ENCODE results near the gene DNAJC28. TPM values are rescaled to one million over a fixed set of nuclear protein-coding genes. Genes with fewer than 3 reads are reported as not detected.

Gene DNAJC28
- total RNA-seq, 1 experiment from 2014 or later, result 2.5 TPM

DNA sequence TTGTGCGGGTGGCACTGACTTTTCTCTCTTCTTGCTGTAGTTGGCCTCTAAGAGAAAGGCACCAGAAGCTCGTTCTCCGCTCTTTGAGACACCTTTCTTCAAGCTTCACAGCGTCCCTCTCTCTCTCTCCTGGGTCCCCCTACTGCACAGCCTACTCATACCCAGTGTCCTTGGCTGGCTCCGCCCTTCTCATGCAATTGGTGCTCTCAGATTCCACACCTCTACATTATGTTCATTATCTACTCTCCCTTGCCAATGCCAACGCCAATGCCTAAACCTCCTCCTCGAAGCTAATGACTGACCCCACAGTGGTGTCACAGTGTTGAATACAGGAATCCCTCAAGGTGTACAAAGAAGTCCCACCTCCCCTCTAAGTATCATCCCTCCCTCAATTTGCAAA lies 4.8 kb upstream of the DNAJC28 start:
- Histone ChIP-seq H3K4me1 (no peaks in the 10 kb centered on the region), H3K4me3 (ENCODE audit: low read depth, low read length) (no peak overlapping the region), H3K9me3 (no peaks in the 10 kb centered on the region), H3K27me3 (replicated peaks; ENCODE audit: control insufficient read depth, insufficient read depth, low read length) (no peaks in the 10 kb centered on the region), H3K36me3 (ENCODE audit: control insufficient read depth, insufficient read depth, low read length) (no peaks in the 10 kb centered on the region)
- Mint-ChIP-seq H3K27ac (ENCODE audit: unreplicated experiment) (no peak overlapping the region), H3K4me3 (ENCODE audit: unreplicated experiment) (peak overlapping the region; percentile 10), H3K4me1 (ENCODE audit: low read depth, unreplicated experiment) (peaks cover 8% of the 10 kb centered on the region), H3K9me3 (ENCODE audit: unreplicated experiment) (no peaks in the 10 kb centered on the region), H3K36me3 (ENCODE audit: insufficient read depth, unreplicated experiment) (peaks cover 11% of the 10 kb centered on the region), H3K27me3 (ENCODE audit: insufficient read depth, unreplicated experiment) (no peaks in the 10 kb centered on the region)
- ChIA-PET POLR2A (no interaction called here), CTCF (no interaction called here)
- BruUV-seq (replicated peaks), result no TSS peak
- no peak for DNase-seq
- TF ChIP-seq, protein P1, sequence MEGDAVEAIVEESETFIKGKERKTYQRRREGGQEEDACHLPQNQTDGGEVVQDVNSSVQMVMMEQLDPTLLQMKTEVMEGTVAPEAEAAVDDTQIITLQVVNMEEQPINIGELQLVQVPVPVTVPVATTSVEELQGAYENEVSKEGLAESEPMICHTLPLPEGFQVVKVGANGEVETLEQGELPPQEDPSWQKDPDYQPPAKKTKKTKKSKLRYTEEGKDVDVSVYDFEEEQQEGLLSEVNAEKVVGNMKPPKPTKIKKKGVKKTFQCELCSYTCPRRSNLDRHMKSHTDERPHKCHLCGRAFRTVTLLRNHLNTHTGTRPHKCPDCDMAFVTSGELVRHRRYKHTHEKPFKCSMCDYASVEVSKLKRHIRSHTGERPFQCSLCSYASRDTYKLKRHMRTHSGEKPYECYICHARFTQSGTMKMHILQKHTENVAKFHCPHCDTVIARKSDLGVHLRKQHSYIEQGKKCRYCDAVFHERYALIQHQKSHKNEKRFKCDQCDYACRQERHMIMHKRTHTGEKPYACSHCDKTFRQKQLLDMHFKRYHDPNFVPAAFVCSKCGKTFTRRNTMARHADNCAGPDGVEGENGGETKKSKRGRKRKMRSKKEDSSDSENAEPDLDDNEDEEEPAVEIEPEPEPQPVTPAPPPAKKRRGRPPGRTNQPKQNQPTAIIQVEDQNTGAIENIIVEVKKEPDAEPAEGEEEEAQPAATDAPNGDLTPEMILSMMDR (IDR thresholded peaks at IDR 0.05; ENCODE audit: insufficient read depth in 1 of 2, low read depth in 1 of 2, low read length in 1 of 2, severe bottlenecking in 1 of 2, unreplicated experiment in 1 of 2), result no peak
- intact Hi-C loops (cut with micrococcal nuclease; ENCODE audit: unreplicated experiment), result no loop called here

DNA sequence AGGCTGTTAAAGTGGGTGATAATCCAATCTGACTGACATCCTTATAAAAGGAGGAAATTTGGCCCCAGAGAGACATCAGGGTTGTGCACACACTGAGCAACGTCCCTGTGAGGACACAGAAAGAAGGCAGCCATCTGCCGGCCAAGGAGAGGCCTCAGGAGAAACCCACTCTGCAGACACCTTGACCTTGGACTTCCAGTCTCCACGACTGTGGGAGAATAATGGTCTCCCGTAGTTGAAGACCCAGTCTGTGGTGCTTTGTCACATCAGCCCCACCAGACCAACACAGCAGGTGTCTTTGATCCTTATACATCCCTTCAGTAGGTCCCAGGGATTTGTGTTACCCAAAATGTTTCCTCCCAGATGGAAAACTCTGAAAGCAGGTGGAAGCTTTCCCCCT lies 4.2 kb upstream of the DNAJC28 start:
- H3K9me3 ChIP-seq, result no peaks in the 10 kb centered on the region
- H3K4me3 Mint-ChIP-seq (ENCODE audit: unreplicated experiment), result no peak overlapping the region
- H3K36me3 Mint-ChIP-seq (ENCODE audit: insufficient read depth, unreplicated experiment), result peaks cover 17% of the 10 kb centered on the region
- H3K27me3 ChIP-seq (replicated peaks; ENCODE audit: control insufficient read depth, insufficient read depth, low read length), result no peaks in the 10 kb centered on the region
- no TSS peak for BruUV-seq (replicated peaks)
- CTCF ChIA-PET, result no interaction called here
- peaks cover 8% of the 10 kb centered on the region for H3K4me1 Mint-ChIP-seq (ENCODE audit: low read depth, unreplicated experiment)
- no peaks in the 10 kb centered on the region for H3K4me1 ChIP-seq
- no peaks in the 10 kb centered on the region for H3K36me3 ChIP-seq (ENCODE audit: control insufficient read depth, insufficient read depth, low read length)
- POLR2A ChIA-PET, result no interaction called here
- no peak overlapping the region for H3K4me3 ChIP-seq (ENCODE audit: low read depth, low read length)
- DNase-seq, result no peak
- no peaks in the 10 kb centered on the region for H3K27me3 Mint-ChIP-seq (ENCODE audit: insufficient read depth, unreplicated experiment)
- no peaks in the 10 kb centered on the region for H3K9me3 Mint-ChIP-seq (ENCODE audit: unreplicated experiment)
- intact Hi-C loops (cut with micrococcal nuclease; ENCODE audit: unreplicated experiment), result no loop called here
- TF ChIP-seq, protein P1 (IDR thresholded peaks at IDR 0.05; ENCODE audit: insufficient read depth in 1 of 2, low read depth in 1 of 2, low read length in 1 of 2, severe bottlenecking in 1 of 2, unreplicated experiment in 1 of 2), result no peak
- H3K27ac Mint-ChIP-seq (ENCODE audit: unreplicated experiment), result no peak overlapping the region

DNA sequence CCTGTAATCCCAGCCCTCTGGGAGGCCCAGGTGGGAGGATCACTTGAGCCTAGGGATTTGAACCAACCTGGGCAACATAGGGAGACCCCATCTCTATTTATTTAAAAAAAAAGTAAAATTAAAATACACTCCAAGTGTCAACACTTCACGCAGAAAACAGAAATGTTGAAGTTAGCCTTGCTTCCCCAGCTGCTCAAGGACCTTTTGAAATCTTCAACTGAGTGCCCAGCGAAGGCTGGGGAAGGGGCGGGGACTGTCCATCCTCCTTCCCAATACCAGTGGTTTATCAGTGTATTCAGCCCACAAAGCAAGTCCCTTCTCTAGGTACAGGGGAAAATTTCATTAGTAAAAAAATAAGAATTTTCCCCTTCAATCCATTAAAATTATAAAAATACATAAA lies 2.2 kb upstream of the DNAJC28 start:
- Histone ChIP-seq H3K36me3 (ENCODE audit: control insufficient read depth, insufficient read depth, low read length) (no peaks in the 10 kb centered on the region), H3K9me3 (no peaks in the 10 kb centered on the region), H3K4me3 (ENCODE audit: low read depth, low read length) (no peak overlapping the region), H3K27me3 (replicated peaks; ENCODE audit: control insufficient read depth, insufficient read depth, low read length) (no peaks in the 10 kb centered on the region), H3K4me1 (no peaks in the 10 kb centered on the region)
- TF ChIP-seq, protein P1 (IDR thresholded peaks at IDR 0.05; ENCODE audit: insufficient read depth in 1 of 2, low read depth in 1 of 2, low read length in 1 of 2, severe bottlenecking in 1 of 2, unreplicated experiment in 1 of 2), result no peak
- ChIA-PET CTCF (no interaction called here), POLR2A (no interaction called here)
- BruUV-seq (replicated peaks), result no TSS peak
- H3K27me3 Mint-ChIP-seq (ENCODE audit: insufficient read depth, unreplicated experiment), result no peaks in the 10 kb centered on the region
- no peak overlapping the region for H3K27ac Mint-ChIP-seq (ENCODE audit: unreplicated experiment)
- H3K4me3 Mint-ChIP-seq (ENCODE audit: unreplicated experiment), result peak overlapping the region; percentile 52
- peaks cover 18% of the 10 kb centered on the region for H3K36me3 Mint-ChIP-seq (ENCODE audit: insufficient read depth, unreplicated experiment)
- H3K4me1 Mint-ChIP-seq (ENCODE audit: low read depth, unreplicated experiment), result peaks cover 8% of the 10 kb centered on the region
- DNase-seq, result no peak
- H3K9me3 Mint-ChIP-seq (ENCODE audit: unreplicated experiment), result no peaks in the 10 kb centered on the region
- intact Hi-C loops (cut with micrococcal nuclease; ENCODE audit: unreplicated experiment), result no loop called here

All from Caco-2 (cell line).